Measurements from ENCODE around the gene PSENEN. TPM values are rescaled to one million over a fixed set of nuclear protein-coding genes. Genes with fewer than 3 reads are reported as not detected.

PSENEN gene
- total and polyA plus RNA-seq, 2 of the 8 experiments (the other 6 are each of a cell fraction or from before 2014, with no cell fraction given) = 66.7 to 75.3 TPM

DNA sequence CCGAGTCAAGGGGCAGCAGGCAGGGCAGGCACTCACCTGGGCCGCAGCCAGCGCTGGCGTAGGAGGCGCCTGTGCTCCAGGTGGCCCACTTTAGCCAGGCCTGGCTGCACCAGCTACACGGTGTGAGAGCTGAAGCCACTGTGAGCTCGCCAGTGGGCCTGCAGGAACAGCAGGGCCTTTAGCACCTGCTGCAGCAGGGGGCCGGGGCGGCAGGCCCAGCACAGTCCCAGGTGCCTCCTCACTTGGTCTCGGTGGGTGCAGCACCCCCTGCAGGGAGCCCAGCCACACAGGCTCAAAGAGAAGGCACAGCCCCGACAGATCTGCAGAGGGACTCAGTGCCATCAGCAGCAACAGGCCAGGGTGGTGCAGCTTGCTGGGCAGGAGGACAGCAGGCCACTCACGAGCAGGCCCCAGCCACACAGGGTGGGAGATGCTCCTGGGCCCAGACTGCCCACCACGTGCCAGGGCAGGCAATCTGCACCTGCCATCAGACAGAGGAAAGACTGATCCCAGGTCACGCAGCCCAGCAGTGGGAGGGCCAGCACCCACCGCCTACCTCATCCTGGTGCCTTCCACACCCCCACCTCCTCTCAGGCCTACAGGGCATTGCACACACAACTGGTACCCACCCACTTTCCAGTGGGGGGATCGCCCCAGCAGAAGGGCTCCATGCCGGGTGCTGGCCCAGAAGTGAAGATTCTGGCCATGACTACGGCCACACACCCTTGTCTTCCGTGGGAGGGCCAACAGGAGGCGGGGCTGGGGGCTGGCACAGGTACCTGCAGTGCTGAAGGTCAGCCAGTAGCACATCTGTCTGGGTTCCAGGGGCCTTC lies 45.7 kb downstream of the PSENEN start:
- FAIRE-seq (no peak), DNase-seq (ENCODE audit: low read depth in 1 of 2, low spot score in 2 of 2) (no peak)
- TF ChIP-seq, protein P1, sequence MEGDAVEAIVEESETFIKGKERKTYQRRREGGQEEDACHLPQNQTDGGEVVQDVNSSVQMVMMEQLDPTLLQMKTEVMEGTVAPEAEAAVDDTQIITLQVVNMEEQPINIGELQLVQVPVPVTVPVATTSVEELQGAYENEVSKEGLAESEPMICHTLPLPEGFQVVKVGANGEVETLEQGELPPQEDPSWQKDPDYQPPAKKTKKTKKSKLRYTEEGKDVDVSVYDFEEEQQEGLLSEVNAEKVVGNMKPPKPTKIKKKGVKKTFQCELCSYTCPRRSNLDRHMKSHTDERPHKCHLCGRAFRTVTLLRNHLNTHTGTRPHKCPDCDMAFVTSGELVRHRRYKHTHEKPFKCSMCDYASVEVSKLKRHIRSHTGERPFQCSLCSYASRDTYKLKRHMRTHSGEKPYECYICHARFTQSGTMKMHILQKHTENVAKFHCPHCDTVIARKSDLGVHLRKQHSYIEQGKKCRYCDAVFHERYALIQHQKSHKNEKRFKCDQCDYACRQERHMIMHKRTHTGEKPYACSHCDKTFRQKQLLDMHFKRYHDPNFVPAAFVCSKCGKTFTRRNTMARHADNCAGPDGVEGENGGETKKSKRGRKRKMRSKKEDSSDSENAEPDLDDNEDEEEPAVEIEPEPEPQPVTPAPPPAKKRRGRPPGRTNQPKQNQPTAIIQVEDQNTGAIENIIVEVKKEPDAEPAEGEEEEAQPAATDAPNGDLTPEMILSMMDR (IDR thresholded peaks at IDR 0.05; ENCODE audit: control extremely low read depth in 1 of 3, insufficient read depth in 1 of 3, low read depth in 1 of 3, low read length in 3 of 3) = peak; percentile 7 to 12 (median 11); a peak in 2 of 4 replicates
- TF ChIP-seq CEBPB (IDR thresholded peaks at IDR 0.05; ENCODE audit: low read depth, low read length) = no peak
- POLR2A ChIA-PET (ENCODE audit: partially characterized antibody) = no interaction called here
- 71% methylated on average over 20 of the region's 20 CpGs; no CpG with 5 or more reads in 1 of the 2 experiments for WGBS, 2 experiments (ENCODE audit: extremely low coverage in 1 of 2, insufficient coverage in 1 of 2, insufficient read length in 1 of 2, insufficient replicate concordance in 2 of 2, low coverage in 1 of 2, low lambda C conversion rate in 2 of 2, missing lambda C conversion rate in 1 of 2)
- H3K14ac ChIP-seq (ENCODE audit: insufficient read length) = no peak overlapping the region
- H3K36me3 ChIP-seq (ENCODE audit: control insufficient read depth in 2 of 4, insufficient read depth in 4 of 4, low read length in 3 of 4) = no peaks in the 10 kb centered on the region
- H3K4me1 ChIP-seq (replicated peaks in 1 of 4; ENCODE audit: control insufficient read depth in 3 of 4, insufficient read depth in 4 of 4, low read length in 3 of 4) = peaks cover 0 to 6% (median 2%) of the 10 kb centered on the region in 4 experiments; a peak in 2 of 7 replicates
- H3K79me2 ChIP-seq (ENCODE audit: control insufficient read depth in 1 of 2, insufficient read depth in 2 of 2, low read length in 2 of 2) = no peaks in the 10 kb centered on the region
- H3K23me2 ChIP-seq (ENCODE audit: low read depth, low read length) = no peaks in the 10 kb centered on the region
- no peak overlapping the region for H3K23ac ChIP-seq (ENCODE audit: insufficient read length)
- no peak overlapping the region for H2AK5ac ChIP-seq (ENCODE audit: low read depth, low read length)
- CTCF ChIA-PET (ENCODE audit: partially characterized antibody) = interaction anchor here (0.6 to 2.3 kb wide), 6 partner anchors 11 to 151 kb away, joined by 3 to 6 read pairs (median 4); no protein-coding TSS in a partner anchor
- no peak overlapping the region for H3K18ac ChIP-seq (ENCODE audit: extremely low read depth, low read length)
- H2BK15ac ChIP-seq (ENCODE audit: low read length) = 0 out of 2 replicates have a peak overlapping the region, but pooled peaks have one; percentile 61
- H4K91ac ChIP-seq (replicated peaks; ENCODE audit: insufficient read length, low read length) = no peak overlapping the region
- no peak overlapping the region for H2BK120ac ChIP-seq (replicated peaks; ENCODE audit: low read depth, low read length)
- H3K27ac ChIP-seq (ENCODE audit: low read depth, low read length) = no peak overlapping the region
- no peak overlapping the region for H2BK20ac ChIP-seq (ENCODE audit: low read length)
- H3K4me3 ChIP-seq (ENCODE audit: extremely low read depth in 1 of 4, insufficient read depth in 2 of 4, low read depth in 3 of 4, low read length in 4 of 4) = no peak overlapping the region
- no peak overlapping the region for H2BK12ac ChIP-seq (ENCODE audit: low read depth, low read length)
- no peak overlapping the region for H4K5ac ChIP-seq (ENCODE audit: insufficient read length, low read depth, low read length)
- H2AFZ ChIP-seq (ENCODE audit: low read length) = no peak overlapping the region
- no peaks in the 10 kb centered on the region for H3K79me1 ChIP-seq (ENCODE audit: low read depth, low read length)
- 0 out of 2 replicates have a peak overlapping the region, but pooled peaks have one; percentile 21 for H2BK5ac ChIP-seq (ENCODE audit: low read depth, low read length)
- H3K27me3 ChIP-seq (replicated peaks in 1 of 4; ENCODE audit: control insufficient read depth in 3 of 4, extremely low read depth in 1 of 4, insufficient read depth in 3 of 4, low read length in 3 of 4) = peaks cover 1 to 6% (median 4%) of the 10 kb centered on the region in 4 experiments; a peak in 5 of 7 replicates
- H3K4ac ChIP-seq (replicated peaks; ENCODE audit: insufficient read length, low read depth, low read length) = no peak overlapping the region
- H3K4me2 ChIP-seq (ENCODE audit: insufficient read depth in 1 of 2, low read depth in 2 of 2, low read length in 2 of 2) = no peak overlapping the region
- H4K8ac ChIP-seq (ENCODE audit: extremely low read depth, insufficient read depth, low read length) = no peak overlapping the region; the same call in 1 of the 2 replicates
- no peaks in the 10 kb centered on the region for H3K9me3 ChIP-seq (ENCODE audit: insufficient read depth in 2 of 2, low read depth in 1 of 2, low read length in 1 of 2)
- H3K9ac ChIP-seq (replicated peaks in 1 of 4; ENCODE audit: extremely low read depth in 1 of 4, low read depth in 3 of 4, low read length in 3 of 4) = no peak overlapping the region; a peak in 2 of 7 replicates
- peaks cover 2 to 3% of the 10 kb centered on the region in 2 experiments for H4K20me1 ChIP-seq (replicated peaks in 1 of 2; ENCODE audit: control insufficient read depth in 1 of 2, insufficient read depth in 2 of 2, low read length in 2 of 2)
- no peak overlapping the region for H3K56ac ChIP-seq (replicated peaks; ENCODE audit: insufficient read length, low read depth, low read length)

Data from H1 (cell line).